Liver (tissue), 9 donors: Measurements from ENCODE around the gene SH3D21. TPM values are rescaled to one million over a fixed set of nuclear protein-coding genes. Genes with fewer than 3 reads are reported as not detected.

Experiments used
- DNase-seq: peaks from one replicate; pipeline ENCODE4 v3.0.0-alpha.2; 2017; ENCODE audit warnings: low spot score
- H3K27ac ChIP-seq, 2 donors: one replicate each; pipeline ENCODE4 v1.7.0; 2013; ENCODE audit warnings: inconsistent platforms in 2 of 2, low read length in 2 of 2, control low read depth in 1 of 2, low read depth in 1 of 2, mild to moderate bottlenecking in 1 of 2
- H3K27me3 ChIP-seq, 4 donors: one replicate each; pipeline versions ENCODE4 v1.6.1 to v1.7.0; 2013; ENCODE audit warnings: low read length in 3 of 4, inconsistent platforms in 1 of 4, mild to moderate bottlenecking in 1 of 4, moderate library complexity in 1 of 4; ENCODE audit not compliant: control insufficient read depth in 4 of 4, insufficient read depth in 4 of 4
- H3K36me3 ChIP-seq, 4 donors: one replicate each; pipeline versions ENCODE4 v1.6.1 to v1.7.0; 2013; ENCODE audit warnings: low read length in 3 of 4, mild to moderate bottlenecking in 3 of 4, low read depth in 1 of 4, moderate library complexity in 1 of 4; ENCODE audit not compliant: control insufficient read depth in 4 of 4, insufficient read depth in 3 of 4
- H3K4me1 ChIP-seq, 4 donors: one replicate each; pipeline versions ENCODE4 v1.6.1 to v1.7.0; 2013; ENCODE audit warnings: low read length in 3 of 4, mild to moderate bottlenecking in 3 of 4, moderate library complexity in 1 of 4; ENCODE audit not compliant: control insufficient read depth in 4 of 4, insufficient read depth in 4 of 4
- H3K4me3 ChIP-seq, 3 donors: one replicate each; pipeline versions ENCODE4 v1.6.1 to v1.7.0; 2013; ENCODE audit warnings: low read length in 3 of 3, control low read depth in 1 of 3, low read depth in 1 of 3, mild to moderate bottlenecking in 1 of 3
- H3K9ac ChIP-seq, 2 donors: one replicate each; pipeline ENCODE4 v1.7.0; 2013; ENCODE audit warnings: low read length in 2 of 2, mild to moderate bottlenecking in 2 of 2, moderate library complexity in 2 of 2, control low read depth in 1 of 2, low read depth in 1 of 2
- H3K9me3 ChIP-seq, 4 donors: one replicate each; pipeline versions ENCODE4 v1.6.1 to v1.7.0; 2013; ENCODE audit warnings: low read length in 3 of 4; ENCODE audit not compliant: control insufficient read depth in 4 of 4
- ATF3 ChIP-seq: IDR thresholded peaks from 2 replicates; pipeline ENCODE4 v1.6.1; 2016; ENCODE audit warnings: antibody characterized with exemption
- CTCF ChIP-seq: fragments of 150-350 bp; IDR thresholded peaks from 2 replicates; pipeline ENCODE4 v1.5.1; 2017; ENCODE audit warnings: improper control_type of control experiment, low read depth, low read length; ENCODE audit not compliant: missing input control
- FOXA1 ChIP-seq: IDR thresholded peaks from 2 replicates; pipeline ENCODE4 v1.6.1; 2016; ENCODE audit warnings: antibody characterized with exemption
- FOXA2 ChIP-seq: IDR thresholded peaks from 2 replicates; pipeline ENCODE4 v1.6.1; 2016; ENCODE audit warnings: antibody characterized with exemption
- GABPA ChIP-seq, 2 donors: IDR thresholded peaks in 1 of 2; conservative IDR thresholded peaks in 1 of 2; 2 replicates each; pipeline ENCODE4 v1.6.1; 2016; ENCODE audit warnings: antibody characterized with exemption in 2 of 2, mild to moderate bottlenecking in 1 of 2, moderate library complexity in 1 of 2
- HNF4A ChIP-seq, 2 donors: conservative IDR thresholded peaks; 2 replicates each; pipeline ENCODE4 v1.6.1; 2016; ENCODE audit warnings: antibody characterized with exemption in 2 of 2, mild to moderate bottlenecking in 2 of 2
- RAD21 ChIP-seq, 2 donors: IDR thresholded peaks; 2 replicates each; pipeline ENCODE4 v1.6.1; 2016; ENCODE audit warnings: antibody characterized with exemption in 2 of 2, mild to moderate bottlenecking in 2 of 2
- REST ChIP-seq: IDR thresholded peaks from 2 replicates; pipeline ENCODE4 v1.6.1; 2016; ENCODE audit warnings: antibody characterized with exemption, mild to moderate bottlenecking
- RXRA ChIP-seq, 2 donors: IDR thresholded peaks; 2 replicates each; pipeline ENCODE4 v1.6.1; 2017 to 2018; ENCODE audit warnings: antibody characterized with exemption in 2 of 2, mild to moderate bottlenecking in 1 of 2
- SP1 ChIP-seq: IDR thresholded peaks from 2 replicates; pipeline ENCODE4 v1.6.1; 2018; ENCODE audit warnings: antibody characterized with exemption, mild to moderate bottlenecking
- YY1 ChIP-seq: IDR thresholded peaks from 2 replicates; pipeline ENCODE4 v1.6.1; 2016; ENCODE audit warnings: antibody characterized with exemption, mild to moderate bottlenecking
- ZBTB33 ChIP-seq: IDR thresholded peaks from 2 replicates; pipeline ENCODE4 v1.6.1; 2016; ENCODE audit warnings: antibody characterized with exemption
- WGBS: extraction: QIAGEN DNeasy Blood & Tissue Kit; methylation state at CpG from one replicate; pipeline ENCODE4 v1.1.7; 2013; 5-methylcytosine and 5-hydroxymethylcytosine counted together
- polyA plus RNA-seq, 2 donors: library from polyadenylated mRNA; stranded (reverse) in 1 of 2; unstranded in 1 of 2; fragments of 200-250 nt in 1 of 2; fragments of >200 nt in 1 of 2; fragmentation: Nextera tagmentation in 1 of 2; extraction: Ambion mirVana in 1 of 2; gene quantifications; one replicate each; pipeline versions ENCODE4 v1.2.1 to v1.2.3, GENCODE V29; 2013 to 2015
- total RNA-seq, 2 donors: library from RNA; depleted of rRNA; stranded (reverse); fragments of >200 nt; gene quantifications; one replicate each; pipeline ENCODE4 v1.2.3, GENCODE V29; 2014
- donor health status: healthy.
- donor health status: healthy.
- donor health status: healthy.
- donor health status: healthy.
- donor health status: healthy.

Gene SH3D21
- total and polyA plus RNA-seq, 4 donors: 0.29 to 1.0 (median 0.41) TPM

- Histone ChIP-seq H3K4me3 (peak overlapping the region in 1 of 3 donors; percentile 14), H3K9ac (no peak overlapping the region), H3K4me1 (peaks cover 5 to 25% (median 13%) of the 10 kb centered on the region in 4 donors), H3K27me3 (no peaks in the 10 kb centered on the region), H3K27ac (peak overlapping the region; percentile 3 to 78), H3K36me3 (no peaks in the 10 kb centered on the region), H3K9me3 (no peaks in the 10 kb centered on the region)
- WGBS: 29% methylated on average over 59 of the region's 59 CpGs
- TF ChIP-seq YY1: peak; percentile 21
- peak; percentile 32 for TF ChIP-seq SP1
- TF ChIP-seq FOXA2: no peak
- TF ChIP-seq HNF4A (conservative IDR thresholded peaks at IDR 0.05): peak in 1 of 2 donors; percentile 66
- TF ChIP-seq RXRA (IDR thresholded peaks at IDR 0.05): peak; percentile 21 to 24
- peak; percentile 55 for DNase-seq
These were observed 15.2 kb downstream of the SH3D21 start for GRCh38 chr1:36321119-36321951.

- H3K9me3 ChIP-seq: no peaks in the 10 kb centered on the region
- no peak overlapping the region for H3K9ac ChIP-seq
- no peaks in the 10 kb centered on the region for H3K27me3 ChIP-seq
- no peaks in the 10 kb centered on the region for H3K36me3 ChIP-seq
- no peak for TF ChIP-seq SP1
- TF ChIP-seq HNF4A (conservative IDR thresholded peaks at IDR 0.05): no peak
- TF ChIP-seq RAD21 (IDR thresholded peaks at IDR 0.05): no peak
- 54% methylated on average over 67 of the region's 67 CpGs for WGBS
- H3K27ac ChIP-seq: peak overlapping the region; percentile 28 to 78
- peak overlapping the region in 1 of 3 donors; percentile 82 for H3K4me3 ChIP-seq
- no peak for DNase-seq
- peaks cover 5 to 25% (median 13%) of the 10 kb centered on the region in 4 donors for H3K4me1 ChIP-seq
These were observed 16.0 kb downstream of the SH3D21 start for GRCh38 chr1:36322041-36322785.

GRCh38 chr1:36322786-36323635 is 16.8 kb downstream of the SH3D21 start:
- WGBS: 11% methylated on average over 83 of the region's 83 CpGs
- no peak for DNase-seq
- peak overlapping the region; percentile 28 to 78 for H3K27ac ChIP-seq

More at GRCh38 chr1:36322786-36323635, 16.8 kb downstream of the SH3D21 start:
- no peaks in the 10 kb centered on the region for H3K36me3 ChIP-seq
- no peaks in the 10 kb centered on the region for H3K9me3 ChIP-seq
- peak overlapping the region in 1 of 2 donors; percentile 45 for H3K9ac ChIP-seq
- TF ChIP-seq REST (no peak), HNF4A (conservative IDR thresholded peaks at IDR 0.05) (no peak), FOXA2 (no peak), FOXA1 (no peak), ATF3 (no peak), SP1 (no peak), ZBTB33 (no peak), RAD21 (IDR thresholded peaks at IDR 0.05) (no peak), GABPA (IDR thresholded peaks at IDR 0.05 in 1 of 2, conservative IDR thresholded peaks at IDR 0.05 in 1 of 2) (no peak), CTCF (no peak)
- peak overlapping the region; percentile 32 to 82 (median 47) for H3K4me3 ChIP-seq
- peaks cover 5 to 25% (median 13%) of the 10 kb centered on the region in 4 donors for H3K4me1 ChIP-seq
- no peaks in the 10 kb centered on the region for H3K27me3 ChIP-seq
